GM21825 (cell line): ENCODE measurements around the gene RPS3A.
A peak's percentile ranks its signal among the peaks of the same experiment; 100 is the strongest.
"Not testable (repeated sequence)": the region's sequence is repeated elsewhere in the genome, so short reads cannot be mapped to it uniquely, and the experiment has no call there.

ENCODE experiments used
- ATAC-seq: cut with Tn5 transposase; IDR thresholded peaks from one replicate; pipeline ENCODE4 v1.9.1; 2021; ENCODE audit warnings: mild to moderate bottlenecking, moderate library complexity; ENCODE audit not compliant: unreplicated experiment

Gene RPS3A

GRCh38 chr4:151114338-151114737 lies 14.9 kb downstream of the RPS3A start:
- no peak for ATAC-seq

GRCh38 chr4:151114986-151115385 lies 15.6 kb downstream of the RPS3A start:
- no peak for ATAC-seq

- peak; percentile 88 for ATAC-seq
These were observed 18.0 kb downstream of the RPS3A start for GRCh38 chr4:151117371-151117962.

- no peak for ATAC-seq
These were observed 30.4 kb downstream of the RPS3A start for GRCh38 chr4:151129796-151130195.

GRCh38 chr4:151133311-151133710 lies 33.9 kb downstream of the RPS3A start:
- ATAC-seq = no peak

GRCh38 chr4:151136048-151136447 lies 36.6 kb downstream of the RPS3A start:
- not testable (repeated sequence) for ATAC-seq

- ATAC-seq = no peak
These were observed 40.4 kb downstream of the RPS3A start for GRCh38 chr4:151139814-151140213.

GRCh38 chr4:151142758-151143157 lies 43.3 kb downstream of the RPS3A start:
- ATAC-seq = no peak

GRCh38 chr4:151143162-151143561 lies 43.7 kb downstream of the RPS3A start:
- no peak for ATAC-seq

GRCh38 chr4:151143811-151144210 lies 44.4 kb downstream of the RPS3A start:
- no peak for ATAC-seq

- ATAC-seq = no peak
These were observed 45.1 kb downstream of the RPS3A start for GRCh38 chr4:151144329-151145072.

- ATAC-seq = no peak
These were observed 47.6 kb downstream of the RPS3A start for GRCh38 chr4:151147000-151147399.

- ATAC-seq = no peak
These were observed 48.8 kb downstream of the RPS3A start for GRCh38 chr4:151148261-151148660.

- ATAC-seq = no peak
These were observed 51.6 kb downstream of the RPS3A start for GRCh38 chr4:151150821-151151580.

- no peak for ATAC-seq
These were observed 52.6 kb downstream of the RPS3A start for GRCh38 chr4:151152028-151152427.

GRCh38 chr4:151153585-151153984 lies 54.2 kb downstream of the RPS3A start:
- ATAC-seq = no peak
